Cardiac fibroblast (primary cell): ENCODE results near the gene HMCN2.
"Not testable (repeated sequence)": the region's sequence is repeated elsewhere in the genome, so short reads cannot be mapped to it uniquely, and the experiment has no call there.

Experiments
- DNase-seq, 2 donors: peaks; one replicate each; pipeline versions ENCODE4 v3.0.0 to v3.0.0-alpha.2; 2010; ENCODE audit warnings: low read depth in 2 of 2
- H3K4me3 ChIP-seq, 2 donors: replicated peaks in 1 of 2; 1 replicate in 1 of 2; 2 replicates in 1 of 2; pipeline ENCODE4 v1.5.1; 2011; ENCODE audit warnings: low read depth in 2 of 2, low read length in 2 of 2, mild to moderate bottlenecking in 2 of 2, moderate library complexity in 1 of 2
- TF ChIP-seq, protein P1 (sequence below): IDR thresholded peaks from one replicate; pipeline ENCODE4 v1.5.1; 2011; ENCODE audit warnings: low read depth, mild to moderate bottlenecking, low read length, inconsistent platforms

The HMCN2 gene

GRCh38 chr9:130339306-130339705 lies 73.7 kb downstream of the HMCN2 start:
- TF ChIP-seq, protein P1, sequence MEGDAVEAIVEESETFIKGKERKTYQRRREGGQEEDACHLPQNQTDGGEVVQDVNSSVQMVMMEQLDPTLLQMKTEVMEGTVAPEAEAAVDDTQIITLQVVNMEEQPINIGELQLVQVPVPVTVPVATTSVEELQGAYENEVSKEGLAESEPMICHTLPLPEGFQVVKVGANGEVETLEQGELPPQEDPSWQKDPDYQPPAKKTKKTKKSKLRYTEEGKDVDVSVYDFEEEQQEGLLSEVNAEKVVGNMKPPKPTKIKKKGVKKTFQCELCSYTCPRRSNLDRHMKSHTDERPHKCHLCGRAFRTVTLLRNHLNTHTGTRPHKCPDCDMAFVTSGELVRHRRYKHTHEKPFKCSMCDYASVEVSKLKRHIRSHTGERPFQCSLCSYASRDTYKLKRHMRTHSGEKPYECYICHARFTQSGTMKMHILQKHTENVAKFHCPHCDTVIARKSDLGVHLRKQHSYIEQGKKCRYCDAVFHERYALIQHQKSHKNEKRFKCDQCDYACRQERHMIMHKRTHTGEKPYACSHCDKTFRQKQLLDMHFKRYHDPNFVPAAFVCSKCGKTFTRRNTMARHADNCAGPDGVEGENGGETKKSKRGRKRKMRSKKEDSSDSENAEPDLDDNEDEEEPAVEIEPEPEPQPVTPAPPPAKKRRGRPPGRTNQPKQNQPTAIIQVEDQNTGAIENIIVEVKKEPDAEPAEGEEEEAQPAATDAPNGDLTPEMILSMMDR = no peak
- DNase-seq = no peak
- no peak overlapping the region for H3K4me3 ChIP-seq

GRCh38 chr9:130340011-130340410 lies 74.5 kb downstream of the HMCN2 start:
- TF ChIP-seq, protein P1 = no peak
- no peak for DNase-seq
- H3K4me3 ChIP-seq = no peak overlapping the region

DNA sequence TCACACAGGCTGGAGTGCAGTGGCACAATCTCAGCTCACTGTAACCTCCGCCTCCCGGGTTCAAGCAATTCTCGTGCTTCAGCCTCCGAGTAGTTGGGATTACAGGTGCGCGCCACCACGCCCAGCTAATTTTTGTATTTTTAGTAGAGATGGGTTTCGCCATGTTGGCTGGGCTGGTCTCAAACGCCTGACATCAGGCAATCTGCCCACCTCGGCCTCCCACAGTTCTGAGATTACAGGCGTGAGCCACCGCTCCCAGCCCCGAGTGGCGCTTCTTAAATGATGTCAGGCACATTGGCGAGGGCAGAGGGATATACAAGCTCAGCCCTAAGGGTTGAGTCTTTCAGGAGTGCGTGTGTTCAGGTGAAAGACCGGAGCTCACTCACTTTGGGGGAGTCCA lies 75.0 kb downstream of the HMCN2 start:
- not testable (repeated sequence) for DNase-seq, H3K4me3 ChIP-seq

DNA sequence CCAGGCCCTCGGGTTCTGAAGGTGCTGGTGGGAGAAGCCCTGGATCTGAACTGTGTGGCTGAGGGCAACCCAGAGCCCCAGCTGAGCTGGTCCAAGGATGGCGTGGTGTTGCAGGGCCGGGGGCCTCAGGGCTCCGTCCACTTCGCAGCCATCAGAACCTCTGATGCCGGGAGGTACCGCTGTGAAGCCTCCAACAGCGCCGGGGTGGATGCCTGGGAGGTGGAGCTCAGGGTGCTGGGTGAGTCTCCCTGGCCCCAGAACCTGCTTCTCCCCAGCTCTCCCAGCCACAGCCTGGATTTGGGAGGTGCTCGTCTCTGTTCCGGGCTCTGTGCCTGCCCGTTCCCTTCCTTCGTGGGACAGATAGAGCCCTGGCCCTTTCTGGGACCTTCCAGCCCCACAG lies 75.6 kb downstream of the HMCN2 start:
- TF ChIP-seq, protein P1 = no peak
- no peak for DNase-seq

GRCh38 chr9:130341839-130342713 lies 76.5 kb downstream of the HMCN2 start:
- DNase-seq = no peak
- TF ChIP-seq, protein P1 = no peak
- H3K4me3 ChIP-seq = no peak overlapping the region

More for the DNA sequence above, 75.6 kb downstream of the HMCN2 start:
- H3K4me3 ChIP-seq = no peak overlapping the region

GRCh38 chr9:130342714-130343085 lies 77.1 kb downstream of the HMCN2 start:
- no peak for DNase-seq
- TF ChIP-seq, protein P1 = no peak
- no peak overlapping the region for H3K4me3 ChIP-seq

DNA sequence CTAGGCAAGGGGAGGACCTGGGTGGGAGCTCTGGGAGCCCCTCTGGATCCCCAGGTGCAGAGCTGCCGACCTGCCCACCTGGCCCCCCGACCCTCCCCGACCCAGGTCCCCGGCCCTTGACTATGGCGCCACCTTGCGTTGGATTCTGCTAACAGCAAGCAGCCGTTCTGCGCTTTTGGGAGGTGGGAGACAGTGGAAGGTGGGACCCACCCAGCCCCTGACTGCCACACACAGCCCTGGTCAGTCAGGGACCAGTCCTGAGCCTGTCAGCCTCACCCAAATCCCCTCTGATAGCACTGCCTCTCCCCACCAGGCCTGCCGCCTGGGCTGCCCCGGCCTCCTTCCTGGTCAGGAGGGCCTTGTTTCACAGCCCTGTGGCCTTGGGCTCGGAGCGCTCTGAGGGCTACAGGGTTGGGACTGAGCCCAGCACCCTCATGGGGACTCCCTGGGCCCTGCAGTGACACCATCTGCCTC lies 77.9 kb downstream of the HMCN2 start:
- DNase-seq = no peak
- TF ChIP-seq, protein P1 = peak; percentile 73
- no peak overlapping the region for H3K4me3 ChIP-seq
